Stimulated activated naive CD4-positive, alpha-beta T cell treated with Interleukin-2 at 50 U/mL for 16 hours (primary cell): ENCODE results near the gene GATA3.
"Not testable (repeated sequence)": the region's sequence is repeated elsewhere in the genome, so short reads cannot be mapped to it uniquely, and the experiment has no call there.

Source experiments
- DNase-seq: peaks from one replicate; lab custom pipeline; 2025; lab: John Stamatoyannopoulos, UW

Gene GATA3

DNA sequence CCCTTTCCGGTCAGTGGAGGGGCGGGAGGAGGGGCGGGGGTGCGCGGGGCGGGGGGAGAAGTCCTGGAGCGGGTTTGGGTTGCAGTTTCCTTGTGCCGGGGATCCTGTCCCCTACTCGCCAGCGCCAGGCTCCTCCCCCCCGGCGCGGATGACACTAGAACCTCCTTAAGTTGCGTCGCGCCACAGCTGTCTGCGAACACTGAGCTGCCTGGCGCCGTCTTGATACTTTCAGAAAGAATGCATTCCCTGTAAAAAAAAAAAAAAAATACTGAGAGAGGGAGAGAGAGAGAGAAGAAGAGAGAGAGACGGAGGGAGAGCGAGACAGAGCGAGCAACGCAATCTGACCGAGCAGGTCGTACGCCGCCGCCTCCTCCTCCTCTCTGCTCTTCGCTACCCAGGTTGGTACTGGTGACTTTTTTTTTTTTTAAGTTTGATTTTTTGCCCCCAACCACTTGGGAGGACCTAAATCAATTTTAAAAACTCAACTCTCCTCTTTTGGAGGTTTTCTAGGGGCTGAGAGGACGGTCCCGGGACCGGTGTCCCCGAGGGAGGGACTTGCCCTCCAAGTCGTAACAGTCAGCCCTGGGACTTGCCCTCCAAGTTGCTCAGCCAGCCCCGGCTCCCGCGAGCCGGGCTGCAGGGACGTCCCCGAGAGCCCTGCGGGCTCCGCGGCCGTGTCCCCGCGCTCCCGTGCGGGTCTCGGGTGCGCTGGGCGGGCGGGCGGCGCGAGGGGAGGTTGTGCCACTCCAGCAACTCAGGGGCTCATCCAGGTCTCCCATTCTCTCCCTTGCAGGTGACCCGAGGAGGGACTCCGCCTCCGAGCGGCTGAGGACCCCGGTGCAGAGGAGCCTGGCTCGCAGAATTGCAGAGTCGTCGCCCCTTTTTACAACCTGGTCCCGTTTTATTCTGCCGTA, at the start of gene GATA3:
TSS of gene GATA3 (plus strand) at position 195 of the 914 bp plus-strand sequence. CDS start 968 bp downstream, outside the sequence.
- peak; percentile 86 for DNase-seq

DNA sequence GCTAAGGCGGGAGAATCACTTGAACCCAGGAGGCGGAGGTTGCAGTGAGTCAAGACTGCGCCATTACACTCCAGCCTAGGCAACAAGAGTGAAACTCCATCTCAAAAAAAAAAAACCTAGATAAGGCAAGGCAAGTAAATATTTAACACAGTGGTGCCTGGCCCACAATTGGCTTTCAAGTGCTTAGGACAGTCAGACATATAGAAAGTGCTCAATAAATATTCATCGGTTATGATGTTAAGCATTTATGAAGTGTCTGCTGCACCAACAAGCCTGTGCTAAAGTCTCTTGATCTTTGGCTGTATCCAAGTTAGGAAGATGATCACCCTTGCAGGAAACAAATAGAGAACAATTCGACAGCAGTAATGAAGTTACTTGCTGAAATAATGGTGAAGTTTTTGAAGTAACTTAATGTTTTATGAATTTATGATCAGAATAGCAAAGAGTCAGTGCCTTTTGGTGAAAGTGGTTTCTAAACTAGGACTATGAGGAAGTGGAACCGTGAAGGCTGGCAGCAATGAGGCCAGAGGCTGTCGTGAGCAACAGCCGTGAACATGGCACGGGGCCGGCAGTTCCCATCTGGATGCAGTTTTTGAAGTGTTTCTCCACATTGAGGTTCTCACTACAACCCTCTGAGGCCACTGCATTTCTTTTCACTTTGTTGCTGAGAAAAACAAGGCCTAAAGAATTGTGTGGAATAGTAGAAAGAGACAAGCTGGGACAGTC, 48.1 kb upstream of the GATA3 start:
- no peak for DNase-seq

DNA sequence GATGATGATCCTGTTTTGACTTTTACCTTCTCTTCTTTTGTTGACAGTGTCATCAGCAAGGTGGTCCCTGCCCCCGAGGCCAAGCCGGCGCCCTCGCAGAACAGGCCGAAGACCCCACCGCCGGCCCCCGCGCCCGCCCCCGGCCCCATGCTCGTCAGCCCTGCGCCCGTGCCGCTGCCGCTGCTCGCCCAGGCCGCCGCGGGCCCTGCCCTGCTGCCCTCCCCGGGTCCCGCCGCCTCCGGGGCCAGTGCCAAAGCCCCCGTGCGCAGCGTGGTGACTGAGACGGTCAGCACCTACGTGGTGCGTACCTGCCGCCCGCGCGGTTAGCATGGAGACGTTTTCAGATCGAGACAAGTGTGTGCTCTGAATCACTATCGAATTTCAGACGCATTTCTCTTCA, 45.5 kb upstream of the GATA3 start:
- DNase-seq, result no peak

DNA sequence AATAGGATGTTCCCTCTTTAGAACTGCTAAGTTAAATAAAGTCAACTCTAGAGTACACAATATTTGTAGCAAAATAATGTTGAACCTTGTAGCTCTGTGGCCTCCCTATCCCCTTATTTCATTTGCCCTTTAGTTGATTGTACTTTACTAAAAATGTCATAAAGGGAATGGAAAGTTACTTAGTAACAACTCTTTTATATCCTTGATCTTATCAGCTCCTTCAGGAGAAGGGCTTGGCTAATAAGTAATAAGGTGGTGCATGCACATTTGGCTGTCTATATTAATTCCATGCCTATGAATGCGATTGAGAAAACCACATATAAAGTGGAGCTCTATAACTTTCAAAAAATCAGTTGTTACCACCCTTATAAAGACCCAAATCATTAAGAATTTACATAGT, 41.5 kb upstream of the GATA3 start:
- no peak for DNase-seq

DNA sequence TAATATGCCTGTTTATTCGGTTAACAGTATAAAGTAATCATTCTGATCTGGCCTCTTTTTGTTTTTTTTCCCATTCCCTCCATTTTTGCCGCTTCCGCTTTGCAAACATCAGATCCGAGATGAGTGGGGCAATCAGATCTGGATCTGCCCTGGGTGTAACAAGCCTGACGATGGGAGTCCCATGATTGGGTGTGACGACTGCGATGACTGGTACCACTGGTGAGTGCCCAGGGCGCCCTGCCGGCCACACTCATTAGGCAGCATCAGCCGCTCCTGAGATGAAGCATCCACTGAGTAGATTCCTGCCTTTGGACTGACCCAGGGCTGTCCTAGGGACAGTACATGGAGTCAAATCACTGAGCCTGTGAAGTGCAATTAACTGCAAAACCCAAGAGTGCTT, 40.9 kb upstream of the GATA3 start:
- no peak for DNase-seq

DNA sequence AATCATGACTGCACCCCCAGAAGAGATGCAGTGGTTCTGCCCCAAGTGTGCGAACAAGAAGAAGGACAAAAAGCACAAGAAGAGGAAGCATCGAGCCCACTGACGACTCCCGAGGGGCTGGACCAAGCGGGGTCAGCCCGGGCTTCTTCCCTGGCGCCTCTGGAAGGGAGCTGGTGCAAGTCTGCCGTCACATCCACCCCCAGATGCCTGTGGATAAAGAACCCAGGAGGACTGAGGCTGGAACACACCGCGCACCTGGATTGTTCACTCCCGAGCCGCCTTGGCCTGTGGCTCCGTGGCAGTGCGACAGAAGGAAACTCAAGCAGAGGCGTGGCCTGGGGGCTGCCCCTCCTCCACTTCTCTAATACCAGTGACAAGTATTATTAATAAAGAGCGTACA, 39.8 kb upstream of the GATA3 start:
- DNase-seq, result no peak

DNA sequence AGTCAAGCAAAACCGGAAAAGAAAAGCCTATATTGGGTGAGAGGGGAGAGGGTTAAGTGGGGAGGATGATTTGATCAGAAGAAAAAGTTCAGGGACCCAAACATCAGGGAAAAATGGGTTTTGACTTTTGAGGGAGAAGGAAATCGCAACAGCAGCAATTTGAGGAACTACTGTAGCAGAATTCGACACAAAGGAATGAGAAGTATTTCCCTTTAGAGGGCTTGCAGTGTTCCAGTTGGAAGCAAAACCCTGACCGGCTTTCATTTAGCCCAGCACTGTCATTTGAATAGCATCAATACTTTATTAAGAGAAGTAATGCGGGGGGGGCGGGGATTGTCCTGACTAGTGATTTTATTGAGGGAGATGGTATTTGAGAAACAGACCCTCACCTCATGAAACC, 37.2 kb upstream of the GATA3 start:
- DNase-seq, result no peak

DNA sequence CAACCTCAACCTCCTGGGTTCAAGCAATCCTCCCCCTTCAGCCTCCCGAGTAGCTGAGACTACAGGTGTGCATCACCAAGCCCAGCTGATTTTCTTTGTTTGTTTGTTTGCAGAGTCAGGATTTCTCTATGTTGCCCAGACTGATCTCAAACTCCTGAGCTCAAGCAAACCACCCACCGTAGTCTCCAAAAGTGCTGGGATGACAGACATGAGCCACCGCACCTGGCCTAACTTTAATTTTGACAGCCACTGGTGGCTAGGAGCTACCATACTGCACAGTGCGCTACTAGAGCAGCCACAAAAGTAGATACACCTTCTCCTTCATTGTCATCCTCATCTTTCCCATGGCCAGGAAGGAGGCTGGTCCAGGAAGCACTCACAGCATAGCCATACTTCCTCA, 31.2 kb upstream of the GATA3 start:
- DNase-seq, result no peak

DNA sequence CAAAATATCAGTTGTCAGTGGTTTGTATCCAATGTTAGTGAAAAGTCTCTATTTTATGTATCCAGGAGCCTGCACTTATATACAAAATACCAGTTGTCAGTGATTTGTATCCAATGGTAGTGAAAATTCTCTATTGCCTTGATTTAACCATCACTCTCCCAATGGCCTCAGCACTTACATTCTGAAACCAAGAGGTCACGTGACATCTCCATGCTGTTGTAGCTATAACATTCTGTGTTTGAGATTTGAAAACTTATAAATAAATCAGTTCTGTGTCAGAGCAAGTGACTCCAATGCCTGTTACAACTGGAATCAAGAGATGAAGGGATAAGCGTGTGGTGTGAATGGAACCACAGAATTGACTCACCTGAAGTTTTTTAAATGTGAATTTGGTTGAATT, 30.6 kb upstream of the GATA3 start:
- no peak for DNase-seq

DNA sequence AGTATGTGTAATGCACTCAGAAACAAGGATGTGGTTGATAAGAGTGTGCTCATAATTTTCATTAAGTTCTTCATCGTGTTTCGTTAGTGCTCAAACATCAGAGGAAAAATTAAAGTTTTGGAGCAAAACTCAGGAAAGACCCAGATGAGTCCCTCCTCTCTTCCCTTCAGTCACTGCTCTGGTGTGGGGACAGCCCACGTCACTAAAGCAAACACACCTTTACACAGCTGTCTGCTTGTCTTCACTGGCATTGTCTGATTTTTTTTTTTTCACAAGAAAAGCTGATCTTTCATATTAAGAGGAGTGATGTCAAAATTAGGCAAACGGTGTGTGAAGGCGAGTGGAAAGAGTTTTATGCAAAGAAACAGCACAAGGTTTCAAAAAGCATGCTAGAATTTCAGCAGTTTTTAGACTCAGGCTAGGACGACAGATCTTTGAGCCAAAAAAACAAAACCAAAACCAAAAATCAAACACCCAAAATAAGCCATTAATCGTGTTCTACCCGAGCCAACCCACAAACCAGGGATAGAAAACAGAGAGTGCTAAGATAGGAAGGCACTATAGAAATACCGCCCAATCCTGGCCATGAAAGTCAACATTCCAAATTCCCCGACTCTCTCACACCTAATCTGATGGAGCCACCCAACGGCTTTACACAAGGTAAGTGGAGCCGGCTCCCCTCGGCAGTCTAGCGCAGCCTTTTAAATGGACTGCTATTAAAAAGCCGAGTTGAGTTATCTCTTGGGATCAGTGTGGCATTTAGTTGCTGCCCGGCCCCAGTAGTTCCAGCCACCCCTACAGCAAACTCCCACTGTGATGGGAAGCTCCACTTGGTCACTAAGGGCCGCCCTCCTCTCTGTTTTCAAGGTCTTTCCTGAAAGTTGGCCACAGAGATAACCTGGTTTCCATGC, 27.9 kb upstream of the GATA3 start:
- DNase-seq, result no peak

DNA sequence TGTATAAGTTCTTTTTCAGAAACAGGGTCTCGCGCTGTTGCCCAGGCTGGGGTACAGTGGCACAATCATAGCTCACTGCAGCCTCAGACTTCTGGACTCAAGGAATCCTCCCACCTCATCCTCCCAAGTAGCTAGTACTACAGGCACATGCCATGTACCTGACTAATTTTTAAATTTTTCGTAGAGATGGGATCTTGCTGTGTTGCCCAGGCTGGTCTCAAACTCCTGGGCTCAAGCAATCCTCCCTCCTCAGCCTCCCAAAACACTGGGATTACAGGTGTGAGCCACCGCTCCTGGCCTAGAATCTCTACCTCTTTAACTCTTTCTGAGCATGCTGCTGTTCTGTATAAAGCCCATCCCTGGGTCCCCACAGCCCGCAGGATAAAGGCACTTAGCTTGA, 23.3 kb upstream of the GATA3 start:
- not testable (repeated sequence) for DNase-seq

DNA sequence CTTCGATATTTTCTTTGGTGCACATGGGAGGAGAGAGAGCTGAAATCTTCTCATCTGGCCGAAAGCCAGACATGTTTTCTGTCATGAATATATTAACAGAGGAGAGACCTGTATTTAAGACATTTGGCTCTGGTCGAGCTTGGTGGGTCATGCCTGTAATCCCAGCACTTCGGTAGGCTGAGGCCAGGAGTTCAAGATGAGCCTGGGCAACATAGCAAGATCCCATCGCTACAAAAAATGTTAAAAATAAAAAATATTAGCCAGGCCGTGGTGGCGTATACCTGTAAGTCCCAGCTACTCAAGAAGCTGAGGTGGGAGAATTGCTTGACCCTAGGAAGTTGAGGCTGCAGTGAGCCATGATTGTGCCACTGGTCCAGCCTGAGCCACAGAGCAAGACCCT, 21.9 kb upstream of the GATA3 start:
- no peak for DNase-seq

DNA sequence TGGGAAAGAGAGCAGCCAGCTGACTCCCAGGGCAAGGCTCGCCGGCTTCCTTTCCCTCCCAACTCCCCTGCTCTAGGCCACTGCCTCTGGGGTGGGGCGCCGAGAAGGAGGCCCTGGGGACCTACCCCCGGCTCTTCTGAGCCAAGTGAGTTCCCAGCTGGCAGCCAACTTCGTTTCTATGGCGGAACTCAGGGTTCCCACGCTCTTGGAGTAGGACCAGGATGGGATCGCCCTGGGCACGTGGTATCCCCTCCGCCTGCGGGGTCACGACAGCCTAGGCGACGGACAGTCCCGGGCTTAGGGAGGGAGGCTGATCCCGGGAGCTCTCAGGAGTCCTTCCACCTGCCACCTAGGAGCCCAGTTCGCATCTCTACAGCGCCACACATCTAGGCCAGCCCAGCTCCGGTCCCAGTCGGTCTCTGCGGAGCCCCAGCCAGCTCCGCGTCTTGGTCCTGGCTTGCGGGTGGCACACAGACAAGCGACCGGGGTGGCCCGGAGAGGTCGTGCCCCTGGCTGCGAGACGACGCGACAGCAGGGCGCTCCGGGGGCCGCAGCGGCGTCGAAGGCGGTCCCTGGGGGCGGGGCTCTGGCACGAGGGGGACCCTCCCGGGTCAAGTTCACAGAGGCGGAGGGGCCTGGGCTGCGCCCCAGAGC, 20.5 kb upstream of the GATA3 start:
- DNase-seq, result no peak

DNA sequence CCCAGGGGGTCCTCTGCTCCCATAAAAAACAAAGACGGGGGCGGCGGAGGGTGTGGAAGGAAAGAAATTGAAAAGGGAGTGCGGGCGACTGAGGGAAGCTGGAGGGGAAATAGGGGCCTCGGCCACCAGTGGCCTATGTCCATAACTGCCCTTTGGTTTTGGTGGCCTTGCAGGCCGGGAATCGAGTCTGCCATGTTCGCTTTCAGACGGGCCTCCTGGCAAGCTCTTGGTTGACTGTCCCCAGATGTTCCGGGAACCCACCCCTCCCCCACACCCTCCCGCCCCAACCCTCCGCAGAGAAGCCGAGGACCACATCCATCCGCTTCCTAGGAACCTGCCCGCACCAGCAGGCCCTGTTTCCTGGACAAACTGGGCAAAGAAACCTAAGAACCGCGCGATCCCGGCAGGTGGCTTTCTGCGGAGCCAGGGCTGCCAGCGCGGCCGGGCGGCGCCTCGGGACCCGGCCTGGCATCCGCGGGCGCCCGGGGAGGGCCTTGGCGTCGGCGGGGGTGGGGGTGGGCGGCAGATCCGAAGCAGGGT, 20.0 kb upstream of the GATA3 start:
- no peak for DNase-seq

DNA sequence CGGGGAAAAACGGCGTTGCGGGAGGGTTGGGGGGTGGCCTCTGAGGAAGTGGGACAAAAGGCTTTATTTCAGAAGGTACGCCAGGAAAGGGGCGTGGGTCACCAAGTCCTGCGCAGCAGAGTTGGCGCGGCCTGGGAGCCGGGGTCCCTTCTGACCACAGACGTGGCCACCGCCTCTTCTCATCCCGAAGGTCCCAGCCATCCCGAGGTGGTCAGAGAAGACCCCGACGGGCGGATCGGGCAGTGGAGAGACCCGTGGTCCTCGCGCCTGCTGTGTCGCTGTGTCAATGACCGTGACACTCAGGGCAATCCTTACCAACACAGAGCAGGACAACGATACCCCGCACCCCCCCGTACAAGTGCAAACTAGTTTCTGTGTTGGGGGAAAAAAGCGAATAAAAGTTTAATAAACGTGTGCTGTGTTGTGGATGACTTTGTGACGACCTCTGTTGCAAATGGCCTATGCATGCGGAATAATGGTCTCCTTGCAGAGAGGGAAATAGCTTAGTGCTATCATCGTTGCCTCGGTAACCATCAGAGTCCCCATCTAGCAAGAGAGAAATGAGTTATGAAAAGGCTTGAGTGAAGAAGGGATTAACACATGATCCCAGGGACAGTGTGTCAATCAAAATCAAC, 19.4 kb upstream of the GATA3 start:
- no peak for DNase-seq

DNA sequence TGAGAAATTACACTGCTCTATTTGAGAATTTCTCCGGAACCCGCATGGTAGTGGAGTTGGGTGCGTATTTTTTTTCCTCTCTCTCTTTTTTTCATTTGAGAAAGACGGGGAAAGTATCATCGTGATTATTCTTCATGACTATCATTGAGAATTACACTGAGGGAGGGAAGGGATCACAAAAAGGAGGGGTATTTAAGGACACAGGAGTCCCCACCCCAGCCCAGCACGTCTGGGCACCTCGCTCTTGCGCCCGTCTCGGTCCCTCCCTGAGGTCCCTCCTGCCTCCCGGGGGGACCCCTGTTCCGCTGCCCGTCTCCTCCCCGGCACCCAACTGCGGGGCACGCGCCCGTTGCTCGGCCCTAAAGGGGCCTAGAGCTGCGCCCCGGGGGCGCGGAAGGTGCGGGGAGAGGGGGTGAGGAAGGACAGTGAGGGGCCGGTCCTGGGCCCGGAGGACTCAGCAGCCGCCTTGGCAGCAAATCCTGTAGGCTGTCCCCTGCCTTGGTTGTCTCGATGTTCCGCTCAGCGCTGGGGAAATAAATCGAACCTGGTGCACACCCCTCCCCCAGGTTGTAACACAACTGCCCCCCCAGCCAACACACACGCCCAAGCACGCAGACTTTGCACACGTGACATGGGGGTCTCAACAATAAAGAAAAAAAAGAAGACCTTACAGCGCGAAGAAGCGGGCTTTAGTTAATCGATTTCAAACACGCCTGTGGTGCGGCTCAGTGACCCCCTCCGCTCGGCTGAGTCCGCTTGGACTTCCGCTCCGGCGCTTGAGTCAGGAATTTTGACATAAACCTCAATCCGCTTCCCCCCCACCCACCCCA, 18.6 kb upstream of the GATA3 start:
- DNase-seq, result no peak

DNA sequence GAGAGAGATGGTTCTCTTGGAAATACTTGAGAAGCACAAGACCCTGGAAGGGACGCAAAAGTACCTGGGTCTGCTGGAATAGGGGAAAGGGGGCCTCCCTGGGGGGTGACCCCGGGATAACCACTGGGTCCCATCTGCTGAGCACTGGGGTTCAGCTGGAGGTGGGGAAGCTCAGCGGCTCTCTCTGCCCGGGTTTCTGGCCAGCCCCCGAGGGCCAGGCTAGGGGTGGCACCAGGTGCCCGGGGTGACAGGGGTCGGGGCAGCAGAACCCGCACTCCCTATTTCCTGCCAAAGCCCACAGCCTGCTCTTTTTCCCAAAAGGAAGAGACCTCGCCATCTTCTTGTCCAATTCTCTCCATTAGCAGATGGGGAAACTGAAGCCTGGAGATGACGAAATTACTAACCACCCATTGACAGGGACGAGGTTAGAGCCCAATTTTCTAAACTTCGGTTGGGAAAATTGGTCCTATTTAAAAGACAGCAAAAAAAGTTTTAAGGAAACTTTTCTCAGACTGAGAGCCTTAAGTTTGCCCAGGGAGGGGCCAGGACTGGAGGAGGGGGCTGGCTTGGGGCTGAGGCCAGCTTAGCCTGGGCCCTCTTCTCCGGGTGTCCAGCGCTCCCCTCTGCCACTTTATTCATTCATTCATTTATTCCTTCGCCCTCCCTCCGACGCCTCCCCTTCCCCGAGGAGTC, 17.8 kb upstream of the GATA3 start:
- no peak for DNase-seq

DNA sequence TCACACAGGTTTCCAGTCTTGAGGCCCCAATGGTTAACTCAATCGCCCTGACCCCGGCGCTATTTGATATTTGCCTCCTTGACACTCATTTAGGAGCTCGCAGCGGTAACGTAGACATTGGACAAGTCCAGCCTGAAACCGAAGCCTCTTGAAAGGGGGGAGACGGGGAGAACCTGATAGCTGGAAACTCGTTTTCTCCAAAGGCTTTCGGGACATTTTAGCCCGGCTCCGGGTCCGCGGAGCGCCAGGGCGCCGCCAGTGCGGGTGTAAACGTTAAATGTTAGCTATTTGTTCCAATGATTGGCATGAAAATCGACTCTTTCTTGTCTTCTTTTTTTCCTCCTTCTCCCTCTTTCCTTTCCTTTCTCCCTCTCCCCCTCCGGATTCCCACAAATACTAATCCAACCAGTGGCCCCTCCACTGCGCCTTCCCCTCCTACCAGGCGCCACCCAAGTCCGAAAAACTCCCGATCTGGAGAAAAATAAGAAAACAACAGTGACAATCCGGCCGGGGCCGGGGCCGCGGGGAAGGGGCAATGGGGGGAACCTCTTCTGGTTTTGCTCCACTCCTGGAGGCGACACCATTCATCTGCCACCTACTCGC, 17.2 kb upstream of the GATA3 start:
- no peak for DNase-seq
